Progenitor cell of endocrine pancreas (in vitro differentiated cells): Measurements from ENCODE around the gene PDE1C. TPM values are rescaled to one million over a fixed set of nuclear protein-coding genes. Genes with fewer than 3 reads are reported as not detected.
A peak's percentile ranks its signal among the peaks of the same experiment; 100 is the strongest.

ENCODE experiments used
- DNase-seq: peaks from one replicate; pipeline ENCODE4 v3.0.0; 2021; ENCODE audit warnings: low spot score; ENCODE audit not compliant: unreplicated experiment
- H3K27ac Mint-ChIP-seq: 2 replicates; pipeline ENCODE4 v1.8.0; 2021; ENCODE audit warnings: mild to moderate bottlenecking, moderate library complexity, mixed read lengths
- H3K27me3 Mint-ChIP-seq: 2 replicates; pipeline ENCODE4 v1.8.0; 2021; ENCODE audit warnings: mixed read lengths
- H3K36me3 Mint-ChIP-seq: 2 replicates; pipeline ENCODE4 v1.8.0; 2022; ENCODE audit warnings: mixed read lengths; ENCODE audit not compliant: insufficient read depth
- H3K4me1 Mint-ChIP-seq: 2 replicates; pipeline ENCODE4 v1.8.0; 2021; ENCODE audit warnings: low read depth, mixed read lengths
- H3K4me3 Mint-ChIP-seq: 2 replicates; pipeline ENCODE4 v1.8.0; 2021; ENCODE audit warnings: low read depth, mild to moderate bottlenecking, moderate library complexity, mixed read lengths
- H3K9me3 Mint-ChIP-seq: 2 replicates; pipeline ENCODE4 v1.8.0; 2021; ENCODE audit warnings: low read depth, mixed read lengths
- CTCF ChIP-seq: fragments of 200-600 bp; sonication (generic); IDR thresholded peaks from one replicate; pipeline ENCODE4 v1.5.0; 2021; ENCODE audit warnings: antibody characterized with exemption, mild to moderate bottlenecking; ENCODE audit not compliant: unreplicated experiment
- total RNA-seq: library from RNA; stranded (reverse); gene quantifications from 2 replicates; pipeline ENCODE4 v1.2.1, GENCODE V29; 2021

Gene PDE1C
- total RNA-seq, 1 donor from 2014 or later: 1.7 TPM

DNA sequence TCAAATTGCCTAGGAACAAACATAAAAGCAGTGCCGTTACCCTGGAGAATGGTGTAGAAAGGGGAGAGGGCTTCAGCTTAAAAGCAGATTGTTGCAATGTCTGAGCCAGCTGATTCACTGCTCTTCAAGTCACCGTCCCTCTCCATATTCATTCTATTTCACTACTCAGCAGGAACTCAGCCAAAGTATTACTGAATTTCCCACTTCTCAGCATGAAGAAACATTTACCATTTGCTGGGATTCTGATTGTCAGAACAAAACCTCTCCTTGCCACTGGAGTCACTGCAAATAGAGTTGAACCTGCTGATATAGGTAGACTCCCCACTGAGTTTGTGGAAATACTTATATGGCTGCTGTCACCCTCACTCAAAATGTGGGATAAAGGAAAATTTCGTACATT is 311.5 kb downstream of the PDE1C start:
- H3K27ac Mint-ChIP-seq: no peak overlapping the region
- H3K36me3 Mint-ChIP-seq: no peaks in the 10 kb centered on the region
- TF ChIP-seq CTCF: no peak
- no peaks in the 10 kb centered on the region for H3K4me1 Mint-ChIP-seq
- H3K4me3 Mint-ChIP-seq: no peak overlapping the region
- no peaks in the 10 kb centered on the region for H3K27me3 Mint-ChIP-seq
- peaks cover 8% of the 10 kb centered on the region for H3K9me3 Mint-ChIP-seq
- no peak for DNase-seq

DNA sequence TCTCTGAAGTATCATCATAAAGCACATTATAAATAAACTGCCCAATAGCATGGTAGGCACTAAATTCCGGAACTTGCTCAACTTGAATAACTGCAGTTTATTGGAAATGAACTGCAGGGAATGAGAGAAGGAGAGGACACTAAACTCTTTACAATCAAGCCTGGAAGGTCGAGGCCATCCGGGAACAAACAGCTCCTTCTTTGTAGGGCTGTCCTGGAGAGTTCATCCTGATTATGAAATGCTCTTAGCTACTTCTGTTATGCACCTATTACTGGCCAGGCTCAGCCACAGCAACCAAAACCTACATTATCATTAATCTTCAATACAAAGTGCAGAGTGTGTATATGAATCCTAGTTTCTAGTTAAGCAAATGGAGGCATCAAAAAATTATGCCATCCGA is 318.5 kb downstream of the PDE1C start:
- Mint-ChIP-seq H3K4me3 (no peak overlapping the region), H3K4me1 (no peaks in the 10 kb centered on the region), H3K27me3 (no peaks in the 10 kb centered on the region), H3K36me3 (no peaks in the 10 kb centered on the region), H3K9me3 (peaks cover 8% of the 10 kb centered on the region), H3K27ac (no peak overlapping the region)
- TF ChIP-seq CTCF: no peak
- DNase-seq: no peak

DNA sequence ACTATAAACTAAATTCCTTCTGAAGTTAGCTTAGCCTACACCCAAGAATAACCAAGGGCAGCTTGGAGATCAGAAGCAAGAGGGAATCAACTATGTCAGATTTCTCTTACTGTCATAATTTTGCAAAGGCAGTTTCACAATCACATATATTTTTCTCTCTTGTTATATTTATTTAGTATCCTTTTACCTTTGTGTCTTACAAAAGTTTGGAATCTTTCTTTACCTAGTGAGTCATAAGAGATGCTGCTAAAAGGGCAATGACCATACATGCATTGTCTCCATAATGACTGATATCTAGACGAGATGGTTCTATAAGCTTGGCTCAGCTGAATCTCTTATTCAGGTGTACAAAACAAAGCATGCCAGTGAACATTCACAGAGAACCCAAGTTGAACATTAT is 322.1 kb downstream of the PDE1C start:
- peaks cover 13% of the 10 kb centered on the region for H3K27me3 Mint-ChIP-seq
- H3K4me3 Mint-ChIP-seq: no peak overlapping the region
- no peaks in the 10 kb centered on the region for H3K9me3 Mint-ChIP-seq
- no peaks in the 10 kb centered on the region for H3K36me3 Mint-ChIP-seq
- no peaks in the 10 kb centered on the region for H3K4me1 Mint-ChIP-seq
- TF ChIP-seq CTCF: no peak
- no peak for DNase-seq
- no peak overlapping the region for H3K27ac Mint-ChIP-seq

DNA sequence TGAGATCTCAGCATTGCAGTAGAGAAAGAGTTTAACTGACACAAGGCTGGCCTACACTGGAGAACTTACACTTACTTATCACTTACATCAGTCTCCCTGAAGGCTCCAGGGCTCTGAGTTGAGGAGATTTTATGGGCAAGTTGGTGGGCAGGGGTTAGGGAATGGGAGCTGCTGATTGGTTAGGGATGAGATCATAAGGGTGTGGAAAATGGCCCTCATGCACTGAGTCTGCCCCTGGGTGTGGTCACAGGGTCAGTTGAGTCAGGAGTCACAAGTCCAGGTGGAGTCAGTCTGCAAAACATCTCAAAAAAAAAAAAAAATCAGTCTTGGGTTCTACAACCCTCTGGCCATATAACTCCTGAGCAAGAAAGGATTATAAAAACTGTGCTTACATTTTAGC is 322.7 kb downstream of the PDE1C start:
- Mint-ChIP-seq H3K36me3 (no peaks in the 10 kb centered on the region), H3K4me1 (no peaks in the 10 kb centered on the region), H3K27me3 (peaks cover 18% of the 10 kb centered on the region), H3K27ac (no peak overlapping the region), H3K9me3 (no peaks in the 10 kb centered on the region), H3K4me3 (no peak overlapping the region)
- DNase-seq: no peak
- no peak for TF ChIP-seq CTCF

- Mint-ChIP-seq H3K36me3 (no peaks in the 10 kb centered on the region), H3K27me3 (peaks cover 31% of the 10 kb centered on the region), H3K27ac (no peak overlapping the region), H3K4me3 (no peak overlapping the region), H3K4me1 (no peaks in the 10 kb centered on the region), H3K9me3 (no peaks in the 10 kb centered on the region)
- peak; percentile 42 for DNase-seq
- peak; percentile 98 for TF ChIP-seq CTCF
Observed at GRCh38 chr7:31744294-31744874, 325.8 kb downstream of the PDE1C start.
